Breast epithelium (tissue), 3 donors: ENCODE measurements around the gene IGSF3.

Experiments used
- POLR2A ChIP-seq: fragments of 450-650 bp; IDR thresholded peaks from one replicate; pipeline ENCODE4 v1.6.1; 2016; ENCODE audit warnings: antibody characterized with exemption, mild to moderate bottlenecking, moderate library complexity
- POLR2AphosphoS5 ChIP-seq, 3 donors: sonication (generic); formaldehyde crosslinking; IDR thresholded peaks; one replicate each; pipeline ENCODE4 v1.6.1; 2017; ENCODE audit warnings: antibody characterized with exemption in 3 of 3
- TF ChIP-seq, protein P1 (sequence below), 3 donors: fragments of 450-650 bp; IDR thresholded peaks; one replicate each; pipeline ENCODE4 v1.5.1; 2016 to 2017; ENCODE audit warnings: antibody characterized with exemption in 3 of 3, mild to moderate bottlenecking in 3 of 3, moderate library complexity in 3 of 3

DNA sequence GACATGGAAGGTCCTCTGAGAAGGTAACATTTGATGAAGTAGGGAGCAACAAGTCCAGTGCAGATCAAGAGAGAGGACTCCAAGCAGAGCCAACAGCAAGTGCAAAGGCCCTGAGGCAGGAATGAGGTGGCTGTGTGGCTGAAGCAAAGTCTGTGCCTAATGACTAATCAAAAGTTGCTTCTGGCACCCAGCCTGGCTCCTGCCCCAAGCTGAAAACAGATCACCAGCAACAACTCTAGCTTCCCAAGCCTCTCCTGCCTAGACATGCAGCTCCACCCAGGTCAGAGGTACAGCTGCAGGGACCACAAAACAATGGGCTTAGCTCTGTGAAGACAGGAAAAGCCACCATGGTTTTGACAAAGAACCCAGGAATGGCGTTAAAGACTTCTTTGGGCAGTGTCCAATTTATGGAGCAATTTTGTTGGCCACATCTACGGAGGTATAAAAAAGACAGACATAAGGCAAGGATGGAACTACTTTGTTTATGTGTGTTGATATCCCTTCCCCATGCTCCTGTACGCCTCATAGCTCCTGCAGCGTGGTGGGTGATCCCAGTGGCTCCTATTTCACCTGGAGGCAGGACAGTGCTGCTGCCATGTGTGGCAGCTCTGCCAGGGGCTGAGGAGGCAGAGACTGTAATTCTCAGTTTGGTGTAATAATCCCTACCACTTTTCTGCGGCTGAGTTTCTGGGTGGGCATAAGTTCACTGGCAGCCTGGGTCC lies 26.4 kb upstream of the IGSF3 start:
- TF ChIP-seq, protein P1, sequence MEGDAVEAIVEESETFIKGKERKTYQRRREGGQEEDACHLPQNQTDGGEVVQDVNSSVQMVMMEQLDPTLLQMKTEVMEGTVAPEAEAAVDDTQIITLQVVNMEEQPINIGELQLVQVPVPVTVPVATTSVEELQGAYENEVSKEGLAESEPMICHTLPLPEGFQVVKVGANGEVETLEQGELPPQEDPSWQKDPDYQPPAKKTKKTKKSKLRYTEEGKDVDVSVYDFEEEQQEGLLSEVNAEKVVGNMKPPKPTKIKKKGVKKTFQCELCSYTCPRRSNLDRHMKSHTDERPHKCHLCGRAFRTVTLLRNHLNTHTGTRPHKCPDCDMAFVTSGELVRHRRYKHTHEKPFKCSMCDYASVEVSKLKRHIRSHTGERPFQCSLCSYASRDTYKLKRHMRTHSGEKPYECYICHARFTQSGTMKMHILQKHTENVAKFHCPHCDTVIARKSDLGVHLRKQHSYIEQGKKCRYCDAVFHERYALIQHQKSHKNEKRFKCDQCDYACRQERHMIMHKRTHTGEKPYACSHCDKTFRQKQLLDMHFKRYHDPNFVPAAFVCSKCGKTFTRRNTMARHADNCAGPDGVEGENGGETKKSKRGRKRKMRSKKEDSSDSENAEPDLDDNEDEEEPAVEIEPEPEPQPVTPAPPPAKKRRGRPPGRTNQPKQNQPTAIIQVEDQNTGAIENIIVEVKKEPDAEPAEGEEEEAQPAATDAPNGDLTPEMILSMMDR (IDR thresholded peaks at IDR 0.05): no peak
- TF ChIP-seq POLR2A (no peak), POLR2AphosphoS5 (IDR thresholded peaks at IDR 0.05) (no peak)
